Stimulated activated CD8-positive, alpha-beta memory T cell treated with anti-CD3 and anti-CD28 coated beads, Interleukin-12 subunit alpha, Interleukin-12 subunit beta, amount 100 ng/mL, for 1 hour (primary cell): ENCODE results near the gene UBA1.
A peak's percentile ranks its signal among the peaks of the same experiment; 100 is the strongest.

ENCODE experiments used
- DNase-seq: peaks from one replicate; pipeline ENCODE4 v3.0.0-alpha.2; 2020; ENCODE audit warnings: low read depth

Gene UBA1

GRCh38 chrX:47193475-47194193 is at the start of gene UBA1:
UBA1 (plus strand) TSS chrX:47193829; CDS start chrX:47198803, 4,974 bp downstream.
- DNase-seq = peak; percentile 85

- no peak for DNase-seq
Observed at GRCh38 chrX:47143894-47144625, 49.6 kb upstream of the UBA1 start.

GRCh38 chrX:47144626-47145394 is 48.8 kb upstream of the UBA1 start, which contains the start of the genes NDUFB11 and RBM10:
NDUFB11 (minus strand) TSS chrX:47144702; CDS start chrX:47144679, 23 bp downstream.
RBM10 (plus strand) TSS chrX:47145221; CDS start chrX:47147482, 2,261 bp downstream.
- DNase-seq = peak; percentile 76

- no peak for DNase-seq
Observed at GRCh38 chrX:47145395-47146120, 48.1 kb upstream of the UBA1 start.

DNA sequence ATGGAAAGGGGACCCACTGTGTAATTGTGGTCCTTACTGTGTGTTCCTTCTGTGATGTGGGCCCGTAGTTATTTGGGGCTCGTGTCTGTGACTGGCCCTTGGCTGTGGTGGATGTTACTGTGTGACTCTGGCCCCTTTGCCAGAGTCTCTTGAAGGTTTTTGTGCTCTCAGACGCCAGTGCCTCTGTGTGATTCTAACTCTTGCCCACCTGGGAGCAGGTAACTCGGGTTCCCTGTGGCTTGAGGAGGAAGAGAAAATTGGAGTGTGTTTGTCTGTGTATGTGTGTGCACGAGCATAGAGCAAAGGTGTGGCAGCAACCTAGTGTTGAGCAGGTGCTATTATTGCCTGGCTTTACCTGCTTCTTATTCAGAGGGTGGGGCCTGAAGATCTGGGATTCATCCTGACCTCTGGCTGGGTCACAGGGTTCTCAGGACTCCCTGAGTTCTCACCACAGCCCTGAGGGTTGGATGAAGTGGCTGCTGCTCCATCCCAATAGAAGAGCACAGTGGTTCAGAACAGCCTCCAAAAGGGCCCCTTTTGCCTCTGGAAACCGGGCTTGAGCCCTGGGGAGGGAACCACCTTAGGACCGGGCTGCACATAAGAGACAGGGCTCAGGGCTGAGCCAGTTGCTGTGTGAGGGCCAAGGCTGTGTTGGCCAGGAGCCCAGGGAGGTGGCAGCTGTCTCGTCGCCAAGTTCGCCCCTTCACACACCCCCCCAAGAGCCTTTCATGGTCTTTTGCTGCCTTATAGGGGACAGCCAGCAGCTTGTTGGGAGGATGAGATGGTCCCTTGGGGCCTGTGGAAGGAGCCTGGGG is 47.3 kb upstream of the UBA1 start:
- no peak for DNase-seq

DNA sequence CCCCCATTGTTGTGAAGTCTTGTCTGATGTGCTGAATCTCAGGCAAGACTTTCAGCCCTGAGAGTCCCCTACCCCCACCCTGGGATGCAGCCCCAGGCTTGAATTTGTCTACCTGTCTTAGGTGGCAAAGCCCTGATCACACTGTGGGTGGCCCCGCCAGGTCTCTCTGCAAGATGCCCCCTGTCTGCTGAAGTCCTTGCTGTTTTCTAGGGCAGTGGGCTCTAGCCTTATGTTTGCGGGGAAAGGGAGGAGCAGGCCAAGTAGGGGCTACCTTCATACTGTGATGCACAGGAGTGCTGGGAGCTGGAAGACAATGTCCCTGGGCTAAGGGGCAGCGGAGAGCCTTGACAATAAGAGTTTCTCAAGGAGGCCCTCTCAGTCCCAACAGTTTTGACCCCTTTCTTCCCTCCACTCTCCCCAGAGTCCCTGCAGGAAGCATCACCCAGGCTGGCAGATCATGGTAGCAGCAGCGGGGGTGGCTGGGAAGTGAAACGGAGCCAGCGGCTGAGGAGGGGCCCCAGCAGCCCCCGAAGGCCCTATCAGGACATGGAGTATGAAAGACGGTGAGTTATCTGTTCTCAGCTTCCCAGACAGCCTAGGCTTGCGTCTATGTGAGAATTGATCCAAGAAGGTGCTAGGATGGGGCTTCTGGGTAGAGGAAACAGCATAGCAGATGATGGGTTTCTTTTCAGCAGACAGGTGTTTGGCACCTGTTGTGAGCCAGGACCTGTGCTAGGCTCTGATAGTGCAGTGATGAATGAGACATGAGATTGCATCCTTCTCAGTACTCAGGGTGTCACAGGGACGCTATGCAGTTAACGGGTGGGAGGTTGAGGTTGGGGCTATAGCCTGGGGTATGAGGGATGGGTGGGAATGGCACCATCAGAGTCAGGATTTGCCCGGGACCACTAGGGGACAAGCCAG is 46.4 kb upstream of the UBA1 start:
- no peak for DNase-seq

- no peak for DNase-seq
Observed at GRCh38 chrX:47148946-47149345, 44.7 kb upstream of the UBA1 start.

- no peak for DNase-seq
Observed at GRCh38 chrX:47151435-47151834, 42.2 kb upstream of the UBA1 start.

- DNase-seq = no peak
Observed at GRCh38 chrX:47156611-47157520, 36.8 kb upstream of the UBA1 start.

GRCh38 chrX:47158131-47158530 is 35.5 kb upstream of the UBA1 start:
- no peak for DNase-seq

GRCh38 chrX:47158781-47159180 is 34.8 kb upstream of the UBA1 start:
- no peak for DNase-seq

- DNase-seq = no peak
Observed at GRCh38 chrX:47160781-47161180, 32.8 kb upstream of the UBA1 start.

- DNase-seq = no peak
Observed at GRCh38 chrX:47162927-47163583, 30.6 kb upstream of the UBA1 start.

GRCh38 chrX:47164420-47164819 is 29.2 kb upstream of the UBA1 start:
- DNase-seq = no peak

GRCh38 chrX:47166126-47166525 is 27.5 kb upstream of the UBA1 start:
- DNase-seq = no peak

DNA sequence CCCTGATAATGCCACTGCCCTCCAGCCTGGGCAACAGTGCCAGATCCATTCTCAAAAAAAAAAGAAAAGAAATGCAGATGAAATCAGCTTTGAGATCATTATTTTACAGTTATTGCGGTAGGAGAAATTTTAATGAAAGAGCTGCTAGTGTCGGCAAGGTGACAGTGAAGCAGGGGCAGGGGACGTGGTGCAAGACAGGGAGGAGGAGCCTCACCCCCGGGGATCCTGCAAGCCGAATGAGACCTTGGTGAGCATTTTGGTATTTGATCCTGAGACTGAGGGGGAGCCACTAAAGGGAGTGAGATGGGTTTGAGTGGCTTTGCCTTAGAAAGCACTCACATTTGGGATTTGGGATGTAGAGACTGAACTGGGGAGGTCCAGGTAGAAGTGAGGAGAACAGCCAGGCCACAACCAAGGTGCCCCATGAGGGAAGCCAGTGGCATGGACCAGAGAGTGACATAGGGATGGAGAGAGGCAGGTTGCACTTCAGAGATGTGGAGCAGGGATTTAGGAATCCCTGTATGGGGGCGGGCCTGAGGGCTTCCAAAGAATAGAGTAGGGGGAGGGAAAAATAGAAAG is 25.0 kb upstream of the UBA1 start:
- DNase-seq = no peak

- no peak for DNase-seq
Observed at GRCh38 chrX:47169273-47169672, 24.4 kb upstream of the UBA1 start.
